HG03097 (cell line): ENCODE results near the gene PHACTR2.
"Not testable (repeated sequence)": the region's sequence is repeated elsewhere in the genome, so short reads cannot be mapped to it uniquely, and the experiment has no call there.

Experiments used
- ATAC-seq: cut with Tn5 transposase; IDR thresholded peaks from one replicate; pipeline ENCODE4 v1.9.1; 2021; ENCODE audit not compliant: unreplicated experiment, low FRiP score

The PHACTR2 gene

DNA sequence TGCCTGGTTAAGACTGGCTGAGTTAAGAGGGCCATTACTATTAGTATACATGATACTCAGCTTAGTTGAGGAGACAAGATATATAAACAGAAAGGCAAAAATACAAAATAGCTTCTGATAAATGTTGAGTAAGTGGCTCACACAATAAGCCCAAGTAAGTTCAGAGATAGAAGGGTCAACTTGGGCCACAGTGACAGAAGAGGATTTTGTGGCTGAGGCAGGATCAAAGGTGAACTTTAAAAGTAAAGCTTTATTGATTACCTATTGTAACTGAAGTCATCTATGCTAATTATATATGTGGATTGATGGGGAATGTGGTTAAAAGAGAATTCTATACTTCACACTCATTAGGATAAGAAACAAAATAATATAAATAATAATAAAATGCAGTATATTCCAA is 80.8 kb downstream of the PHACTR2 start:
- ATAC-seq, result no peak

DNA sequence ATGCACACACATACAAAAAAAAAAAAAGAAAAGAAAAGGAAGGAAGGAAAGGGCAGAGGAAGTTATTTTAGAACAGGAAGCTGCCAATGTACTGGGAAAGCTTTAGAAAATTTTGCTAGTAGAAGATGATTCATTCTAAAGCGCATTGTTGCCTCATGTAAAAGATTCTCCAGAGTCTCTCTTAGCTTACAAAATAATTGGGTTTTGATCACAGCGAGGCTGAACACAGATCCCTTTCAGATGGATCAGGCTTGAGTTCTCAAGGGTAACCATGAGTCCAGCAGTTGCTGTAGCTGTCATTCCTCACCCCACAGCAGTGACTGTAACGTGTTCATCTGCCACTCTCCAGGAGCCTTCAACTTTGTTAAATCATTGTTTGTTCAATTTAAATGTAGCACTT is 81.9 kb downstream of the PHACTR2 start:
- no peak for ATAC-seq

DNA sequence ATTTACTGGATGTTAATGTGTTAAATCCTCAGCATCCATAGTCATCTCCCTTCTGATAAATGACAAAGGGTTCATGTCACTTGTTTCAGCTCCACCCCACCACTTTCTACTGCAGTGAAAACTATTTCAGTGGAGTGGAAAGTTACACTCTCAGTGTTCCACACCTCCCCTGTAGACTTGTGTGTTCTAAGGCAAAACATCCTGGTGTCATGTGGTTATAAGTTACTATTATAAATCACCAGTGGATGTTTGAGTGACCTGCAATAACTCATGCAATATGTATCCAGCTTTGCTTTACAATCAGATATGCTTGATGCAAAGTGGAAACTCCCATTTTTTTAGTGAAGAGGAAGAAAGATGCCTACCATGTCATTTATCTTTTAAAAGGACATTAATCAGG is 83.3 kb downstream of the PHACTR2 start:
- no peak for ATAC-seq

DNA sequence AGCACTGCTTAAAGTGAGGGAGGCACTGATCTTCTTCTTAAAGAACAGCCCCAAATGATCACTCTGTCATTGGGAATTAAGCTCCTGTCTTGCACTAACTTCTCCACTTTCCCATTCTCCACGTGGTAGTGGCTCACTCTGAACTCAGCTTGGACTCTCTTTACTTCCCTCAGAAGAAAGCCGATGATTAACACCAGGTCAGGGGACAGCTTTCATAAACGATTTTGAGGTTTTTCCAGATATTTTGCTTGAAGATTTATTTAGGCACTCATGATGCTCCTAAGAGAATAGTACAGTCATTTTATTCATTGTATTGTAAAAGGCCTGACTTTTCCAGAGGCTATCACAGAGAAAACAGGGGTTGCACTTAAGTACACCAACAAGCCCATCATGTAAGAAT is 84.4 kb downstream of the PHACTR2 start:
- no peak for ATAC-seq

DNA sequence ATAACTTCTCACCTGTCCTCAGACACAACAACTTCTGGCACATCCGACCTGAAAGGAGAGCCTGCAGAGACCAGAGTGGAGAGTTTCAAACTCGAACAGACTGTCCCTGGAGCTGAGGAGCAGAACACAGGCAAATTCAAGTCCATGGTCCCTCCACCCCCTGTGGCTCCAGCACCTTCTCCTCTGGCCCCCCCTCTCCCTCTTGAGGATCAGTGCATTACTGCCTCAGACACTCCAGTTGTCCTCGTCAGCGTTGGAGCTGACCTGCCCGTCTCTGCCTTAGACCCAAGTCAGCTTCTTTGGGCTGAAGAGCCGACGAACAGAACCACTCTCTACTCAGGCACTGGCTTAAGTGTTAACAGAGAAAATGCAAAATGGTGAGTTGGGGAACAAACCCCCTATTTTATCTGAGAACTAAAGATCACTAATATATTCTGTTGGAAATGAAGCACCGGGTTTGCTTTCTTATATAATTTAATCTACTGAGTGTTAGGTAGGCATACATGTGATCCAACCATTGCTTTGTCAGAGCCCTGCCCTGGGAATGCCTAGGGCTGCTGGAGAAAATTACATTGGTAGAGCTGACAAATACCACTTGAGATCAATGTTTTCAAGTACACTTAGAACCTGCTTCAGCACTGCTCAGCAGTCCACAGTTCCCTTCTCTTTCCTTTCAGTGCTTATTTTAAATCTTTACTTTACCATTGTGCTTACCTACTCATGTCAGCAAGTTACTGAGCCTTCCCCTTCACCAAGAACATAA is 87.8 kb downstream of the PHACTR2 start:
- ATAC-seq, result no peak

DNA sequence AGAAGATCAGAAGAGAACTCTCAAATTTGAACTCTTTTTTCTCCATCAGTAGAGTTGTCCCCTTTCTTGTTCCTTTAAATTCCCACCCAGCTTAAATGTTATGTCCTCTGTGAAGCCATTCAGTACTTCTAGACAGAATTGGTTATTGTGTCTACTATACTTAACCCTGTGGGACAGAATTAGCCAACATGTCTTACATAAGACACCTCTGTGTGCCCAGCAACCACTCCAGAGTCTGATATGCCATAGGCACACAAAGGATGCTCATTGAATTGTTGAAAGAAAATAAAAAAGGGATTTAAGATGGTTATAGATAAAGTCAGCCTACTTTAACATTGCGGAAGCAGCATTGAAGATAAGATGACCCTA is 88.4 kb downstream of the PHACTR2 start:
- ATAC-seq, result no peak

DNA sequence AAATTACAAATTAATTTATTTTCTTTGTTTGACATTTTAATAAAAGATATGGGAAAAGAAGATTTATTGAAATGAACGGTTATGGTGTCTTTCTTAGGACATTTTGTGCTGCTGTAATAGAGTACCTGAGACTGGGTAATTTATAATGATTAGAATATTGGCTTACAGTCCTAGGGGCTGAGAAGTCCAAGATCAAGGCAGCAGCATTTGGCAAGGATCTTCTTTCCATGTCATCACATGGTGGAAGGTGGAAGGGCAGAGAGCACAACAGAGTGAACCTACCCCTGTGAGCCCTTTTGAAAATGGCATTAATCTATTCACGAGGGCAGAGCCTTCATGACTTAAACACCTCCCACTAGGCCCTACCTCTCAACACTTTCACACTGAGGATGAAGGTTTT is 89.7 kb downstream of the PHACTR2 start:
- ATAC-seq, result no peak

DNA sequence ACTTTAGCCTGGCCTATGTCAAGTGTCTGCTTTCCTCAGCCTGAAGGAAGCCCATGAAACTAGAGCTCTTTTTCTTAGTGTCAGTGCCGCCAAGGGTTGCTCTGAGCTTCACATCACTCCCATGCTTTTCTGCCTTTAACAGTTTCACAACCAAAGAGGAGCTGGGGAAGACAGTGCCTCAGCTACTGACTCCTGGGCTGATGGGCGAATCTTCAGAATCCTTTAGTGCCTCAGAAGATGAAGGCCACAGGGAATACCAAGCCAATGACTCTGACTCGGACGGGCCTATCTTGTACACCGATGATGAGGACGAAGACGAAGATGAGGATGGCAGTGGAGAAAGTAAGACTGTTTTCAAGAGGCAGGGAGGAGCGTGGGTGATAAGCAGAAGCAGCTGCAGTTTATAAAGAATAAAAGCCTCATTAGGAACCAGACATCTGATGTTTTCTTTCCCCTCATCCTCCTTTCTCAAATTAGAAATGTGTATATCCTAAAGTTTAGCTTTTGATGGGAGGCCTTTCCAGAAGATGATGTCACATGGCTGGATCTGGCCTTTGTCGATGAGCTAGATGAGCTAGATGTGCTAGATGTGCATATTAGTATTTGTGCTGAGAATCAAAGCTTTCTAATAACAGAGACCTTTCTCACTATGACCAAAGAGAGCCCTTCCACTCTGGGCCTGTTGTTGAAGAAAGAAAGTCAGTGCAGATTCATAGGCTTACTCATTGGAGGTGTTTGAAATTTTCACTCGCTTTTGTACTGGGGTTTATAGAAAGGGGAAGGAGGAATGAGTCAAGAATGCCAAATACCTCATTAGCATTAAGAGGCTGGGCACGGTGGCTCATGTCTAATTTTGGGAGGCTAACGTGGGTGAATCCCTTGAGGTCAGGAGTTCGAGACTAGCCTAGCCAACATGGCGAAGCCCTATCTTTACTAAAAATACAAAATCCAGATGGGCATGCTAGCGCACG is 94.6 kb downstream of the PHACTR2 start:
- ATAC-seq, result no peak

DNA sequence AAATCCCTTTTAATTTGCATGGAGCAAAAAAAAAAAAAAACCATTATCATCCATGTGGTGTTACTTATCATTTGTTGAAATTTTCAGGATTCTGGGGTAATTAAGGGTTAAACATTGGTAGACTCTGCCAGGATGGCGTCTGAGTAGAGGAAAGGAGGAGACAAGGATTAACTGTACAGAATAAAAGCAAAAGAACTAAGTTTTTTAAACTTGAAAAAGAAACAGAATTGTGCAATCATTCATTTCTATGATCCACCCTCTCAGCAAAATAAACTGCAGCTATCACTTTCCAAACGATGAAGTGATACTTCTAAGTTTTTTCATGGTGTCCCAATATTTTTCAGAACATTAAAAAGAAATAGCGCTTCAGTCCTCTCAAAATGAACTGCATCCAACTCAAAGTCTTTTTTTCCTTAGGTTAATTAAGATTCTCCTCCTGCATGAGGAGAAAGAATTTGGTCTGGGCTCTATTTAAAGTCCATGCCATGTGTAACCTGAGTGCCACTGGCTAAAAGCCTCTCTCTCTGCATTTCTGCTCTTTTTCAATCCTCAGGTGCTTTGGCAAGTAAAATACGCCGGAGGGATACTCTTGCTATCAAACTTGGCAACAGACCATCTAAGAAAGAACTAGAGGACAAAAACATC is 95.9 kb downstream of the PHACTR2 start:
- no peak for ATAC-seq

DNA sequence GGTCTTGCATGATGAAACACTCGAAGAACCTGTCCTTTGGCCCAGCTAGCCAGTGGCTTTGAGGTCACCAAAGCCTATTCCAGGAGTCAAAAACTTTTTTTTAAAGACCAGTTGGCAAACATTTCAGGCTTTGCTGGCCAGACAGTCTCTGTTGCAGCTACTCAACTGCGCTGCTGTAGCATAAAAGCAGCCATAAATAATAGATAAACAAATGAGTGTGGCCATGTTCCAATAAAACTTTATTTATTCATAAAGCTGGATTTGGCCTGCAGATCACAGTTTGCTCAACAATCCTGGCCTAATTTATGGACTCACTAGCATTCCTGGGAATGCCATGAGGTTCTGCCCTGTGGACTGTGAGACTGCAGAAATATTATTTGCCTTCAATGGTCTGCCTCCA is 96.6 kb downstream of the PHACTR2 start:
- ATAC-seq, result no peak

DNA sequence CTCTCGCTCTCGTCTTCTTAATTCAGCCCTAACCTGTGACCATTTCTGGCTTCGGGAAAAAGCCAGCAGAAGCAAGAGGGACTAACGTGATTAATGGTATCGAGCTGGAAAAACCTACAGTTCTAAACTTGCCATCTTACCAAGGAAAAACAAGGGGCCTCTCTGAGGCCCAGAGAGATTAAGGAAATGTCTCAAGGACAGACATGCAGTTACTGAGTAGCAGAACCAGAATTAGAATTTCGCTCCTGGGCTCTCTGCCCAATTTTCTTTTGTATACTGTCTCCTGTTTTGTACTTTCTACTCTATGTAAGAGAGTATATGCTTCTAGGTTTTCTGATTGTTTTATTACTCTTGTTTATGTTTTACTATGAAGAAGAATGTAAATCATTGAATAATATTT is 97.6 kb downstream of the PHACTR2 start:
- ATAC-seq, result no peak

DNA sequence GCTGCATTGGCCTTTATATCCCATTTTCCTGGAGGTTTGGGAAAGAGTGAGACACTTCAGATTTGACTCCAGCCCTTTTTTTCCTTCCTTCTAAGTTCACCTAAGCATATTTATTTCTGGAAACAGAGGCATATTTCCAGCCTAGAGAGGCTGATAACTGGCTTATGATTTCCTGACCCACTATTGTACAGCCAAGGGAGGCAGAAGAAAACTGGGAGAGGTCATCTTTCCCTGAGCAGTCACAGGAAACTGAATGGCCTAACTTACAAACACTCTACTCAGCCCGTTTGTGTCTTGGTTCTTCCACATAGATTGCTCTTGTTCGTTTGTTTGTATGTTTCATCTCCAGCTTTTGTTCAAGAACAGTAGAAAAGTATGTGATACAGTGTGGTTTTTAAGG is 101.2 kb downstream of the PHACTR2 start:
- ATAC-seq, result no peak

DNA sequence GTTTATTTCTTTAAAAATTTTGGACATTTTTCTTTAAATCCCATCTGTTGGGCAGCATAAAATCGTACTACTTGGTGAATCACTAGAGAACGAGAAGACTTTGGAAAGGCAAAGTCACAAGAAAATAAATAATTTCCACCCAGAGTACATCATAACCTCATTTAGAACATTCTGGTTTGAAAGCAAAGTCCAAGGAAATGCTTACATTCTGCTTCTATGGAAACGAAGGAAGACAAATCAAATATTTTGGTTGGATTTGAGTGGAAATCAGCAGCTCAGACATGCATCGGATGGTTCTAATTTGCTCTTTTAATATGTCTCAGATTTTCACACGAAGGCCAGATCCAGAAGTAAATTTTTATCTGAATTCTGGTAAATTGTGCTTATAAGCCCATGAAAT is 104.7 kb downstream of the PHACTR2 start:
- no peak for ATAC-seq

DNA sequence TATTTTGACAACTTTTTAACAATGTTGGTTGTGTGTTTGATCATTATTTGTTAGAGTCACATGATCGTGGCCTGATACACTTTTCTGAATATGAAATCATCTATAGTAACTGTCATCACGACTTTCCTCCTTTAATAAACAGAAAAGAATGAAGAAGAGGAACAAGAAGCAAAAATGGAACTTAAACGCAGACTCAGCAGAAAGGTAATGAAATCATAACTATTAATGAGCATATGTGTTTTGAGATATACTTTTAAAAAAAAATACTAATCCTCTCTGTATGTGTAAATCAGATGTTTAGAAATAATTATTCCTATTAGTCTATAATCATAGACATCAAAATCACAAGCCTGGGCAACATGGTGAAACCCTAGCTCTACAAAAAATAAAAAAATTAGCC is 105.3 kb downstream of the PHACTR2 start:
- ATAC-seq, result no peak

DNA sequence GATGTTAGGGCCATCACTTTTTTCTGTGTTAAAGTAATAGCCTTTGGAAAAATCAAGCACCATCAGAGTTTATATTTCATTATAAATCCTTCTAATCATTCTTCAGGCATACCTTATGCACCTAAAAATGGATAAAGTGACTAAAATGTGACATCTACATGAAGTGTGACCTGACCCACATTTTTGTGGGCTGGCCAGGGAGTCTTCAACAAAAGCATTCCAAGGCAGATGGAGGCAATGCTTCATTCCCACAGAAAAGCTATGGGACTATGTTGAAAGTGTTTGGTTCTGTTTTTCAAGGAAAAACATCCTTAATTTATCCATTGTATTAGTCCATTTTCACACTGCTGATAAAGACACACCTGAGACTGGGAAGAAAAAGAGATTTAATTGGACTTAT is 106.6 kb downstream of the PHACTR2 start:
- ATAC-seq, result no peak

DNA sequence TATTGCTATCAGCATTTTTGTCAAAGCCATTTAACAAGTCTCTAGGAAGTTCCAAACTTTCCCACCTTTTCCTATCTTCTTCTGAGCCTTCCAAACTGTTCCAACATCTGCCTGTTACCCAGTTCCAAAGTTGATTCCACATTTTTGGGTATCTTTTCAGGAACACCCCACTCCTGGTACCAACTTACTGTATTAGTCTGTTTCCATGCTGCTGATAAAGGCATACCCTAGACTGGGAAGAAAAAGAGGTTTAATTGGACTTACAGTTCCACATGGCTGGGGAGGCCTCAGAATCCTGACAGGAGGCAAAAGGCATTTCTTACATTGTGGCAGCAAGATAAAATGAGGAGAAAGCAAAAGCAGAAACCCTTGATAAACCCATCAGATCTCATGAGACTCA is 108.6 kb downstream of the PHACTR2 start:
- not testable (repeated sequence) for ATAC-seq

DNA sequence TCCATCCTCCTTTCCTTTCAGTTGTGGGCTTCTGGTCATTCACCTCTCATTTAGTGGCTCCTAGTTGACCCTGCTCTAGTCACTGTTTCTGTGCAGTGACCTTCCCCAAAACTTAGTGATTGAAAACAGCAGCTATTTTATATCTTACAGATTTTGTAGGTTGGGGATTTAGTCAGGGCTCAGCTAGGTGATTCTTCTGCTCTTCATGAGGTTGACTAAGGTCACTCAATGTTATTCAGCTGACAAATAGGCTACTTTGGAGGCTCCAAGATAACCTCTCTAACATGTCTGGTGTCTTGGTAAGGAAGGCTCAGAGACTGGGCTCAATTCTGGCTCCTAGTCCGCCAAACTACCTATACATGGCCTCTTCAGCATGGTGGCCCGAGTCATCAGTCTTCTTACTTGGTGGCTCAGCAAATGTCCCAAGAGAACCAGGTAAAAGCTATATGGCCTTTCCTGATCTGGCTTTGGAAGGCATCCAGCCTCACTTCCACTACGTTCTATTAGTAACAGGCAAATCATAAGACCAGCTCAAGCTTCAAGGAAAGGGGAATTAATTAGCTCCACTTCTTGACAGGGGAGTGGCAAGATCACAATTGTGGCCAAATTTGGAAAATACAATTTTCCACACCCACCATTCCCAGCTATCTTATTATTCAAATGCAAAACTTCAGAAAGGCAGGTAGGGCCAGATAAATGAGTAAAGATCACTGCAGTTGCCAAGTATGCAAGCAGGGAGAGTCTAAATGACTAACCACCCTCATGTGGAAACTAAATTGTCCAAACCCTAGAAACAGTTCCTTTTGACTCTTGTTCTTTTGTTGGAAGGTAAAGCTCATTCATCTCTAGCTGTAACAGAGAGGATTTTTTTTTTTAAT is 114.9 kb downstream of the PHACTR2 start:
- ATAC-seq, result no peak

DNA sequence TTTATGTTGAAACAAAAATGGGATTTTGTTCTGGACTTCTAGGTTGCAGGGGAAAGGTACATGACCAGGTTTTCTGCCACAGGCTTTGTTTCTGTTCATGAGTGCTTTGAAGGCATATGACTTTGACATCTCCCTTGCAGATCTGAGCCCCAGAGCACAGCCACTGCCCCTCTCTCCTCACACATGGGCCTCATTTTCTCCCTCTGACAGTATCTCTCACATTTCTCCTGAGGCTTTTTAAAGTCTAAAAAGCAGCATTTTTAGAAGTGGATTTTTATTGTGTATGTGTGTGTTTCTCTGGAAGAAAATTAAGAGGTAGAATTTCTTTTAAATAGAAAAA is 115.5 kb downstream of the PHACTR2 start:
- ATAC-seq, result no peak

DNA sequence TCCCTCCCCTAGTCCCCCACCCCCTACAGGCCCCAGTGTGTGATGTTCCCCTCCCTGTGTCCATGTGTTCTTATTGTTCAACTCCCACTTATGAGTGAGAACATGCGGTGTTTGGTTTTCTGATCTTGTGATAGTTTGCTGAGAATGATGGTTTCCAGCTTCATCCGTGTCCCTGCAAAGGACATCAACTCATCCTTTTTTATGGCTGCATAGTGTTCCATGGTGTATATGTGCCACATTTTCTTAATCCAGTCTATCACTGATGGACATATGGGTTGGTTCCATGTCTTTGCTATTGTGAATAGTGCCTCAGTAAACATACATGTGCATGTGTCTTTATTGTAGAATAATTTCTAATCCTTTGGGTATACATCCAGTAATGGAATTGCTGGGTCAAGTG is 118.8 kb downstream of the PHACTR2 start:
- ATAC-seq, result not testable (repeated sequence)

DNA sequence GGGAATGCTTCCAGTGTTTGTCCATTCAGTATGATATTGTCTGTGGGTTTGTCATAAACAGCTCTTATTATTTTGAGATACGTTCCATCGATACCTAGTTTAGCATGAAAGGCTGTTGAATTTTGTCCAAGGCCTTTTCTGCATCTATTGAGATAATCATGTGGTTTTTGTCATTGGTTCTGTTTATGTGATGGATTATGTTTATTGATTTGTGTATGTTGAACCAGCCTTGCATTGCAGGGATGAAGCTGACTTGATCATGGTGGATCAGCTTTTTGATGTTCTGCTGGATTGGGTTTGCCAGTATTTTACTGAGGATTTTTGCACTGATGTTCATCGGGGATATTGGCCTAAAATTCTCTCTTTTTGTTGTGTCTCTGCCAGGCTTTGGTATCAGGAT is 120.7 kb downstream of the PHACTR2 start:
- not testable (repeated sequence) for ATAC-seq
